ENCODE measurements around the gene SMU1.

- TF ChIP-seq EZH2 (IDR thresholded peaks at IDR 0.05; ENCODE audit: low read length, missing control alignments) (no peak), CTCF (conservative IDR thresholded peaks at IDR 0.05 in 1 of 2, IDR thresholded peaks at IDR 0.05 in 1 of 2; ENCODE audit: low read depth in 1 of 2, low read length in 2 of 2) (no peak)
Measured at GRCh38 chr9:33046061-33046460, 30.4 kb downstream of the SMU1 start.
